HG03575 (cell line): ENCODE measurements around the gene DNAJB8.

Source experiments
- ATAC-seq: cut with Tn5 transposase; IDR thresholded peaks from one replicate; pipeline ENCODE4 v1.9.1; 2021; ENCODE audit not compliant: unreplicated experiment, insufficient number of reproducible peaks, low FRiP score; ENCODE audit errors: extremely low read depth

DNAJB8 gene

GRCh38 chr3:128485282-128486204, 18.9 kb upstream of the DNAJB8 start:
- no peak for ATAC-seq

- ATAC-seq, result no peak
These were observed 18.0 kb upstream of the DNAJB8 start for GRCh38 chr3:128484404-128485281.

GRCh38 chr3:128483657-128484403, 17.1 kb upstream of the DNAJB8 start:
- ATAC-seq, result no peak

GRCh38 chr3:128482666-128483656, 16.3 kb upstream of the DNAJB8 start:
- ATAC-seq, result no peak

GRCh38 chr3:128482175-128482574, 15.5 kb upstream of the DNAJB8 start:
- ATAC-seq, result no peak

- no peak for ATAC-seq
These were observed 14.8 kb upstream of the DNAJB8 start for GRCh38 chr3:128481438-128481942.

GRCh38 chr3:128480717-128481437, 14.2 kb upstream of the DNAJB8 start:
- no peak for ATAC-seq

- ATAC-seq, result no peak
These were observed 13.6 kb upstream of the DNAJB8 start for GRCh38 chr3:128480278-128480677.

GRCh38 chr3:128479558-128480086, 12.9 kb upstream of the DNAJB8 start:
- no peak for ATAC-seq

- no peak for ATAC-seq
These were observed 12.2 kb upstream of the DNAJB8 start for GRCh38 chr3:128478576-128479506.

GRCh38 chr3:128476659-128477058, 10.0 kb upstream of the DNAJB8 start:
- ATAC-seq, result no peak

- ATAC-seq, result no peak
These were observed 8.7 kb upstream of the DNAJB8 start for GRCh38 chr3:128475355-128475754.

- no peak for ATAC-seq
These were observed 7.0 kb upstream of the DNAJB8 start for GRCh38 chr3:128473737-128474136.

- no peak for ATAC-seq
These were observed 6.5 kb upstream of the DNAJB8 start for GRCh38 chr3:128473180-128473519.

GRCh38 chr3:128472449-128473179, 5.9 kb upstream of the DNAJB8 start:
- no peak for ATAC-seq

- no peak for ATAC-seq
These were observed 5.0 kb upstream of the DNAJB8 start for GRCh38 chr3:128471720-128472119.
